Astrocyte of the cerebellum (primary cell): Measurements from ENCODE around the gene SLFN5.

Experiments
- DNase-seq: peaks from one replicate; pipeline ENCODE4 v3.0.0-alpha.2; 2011; ENCODE audit warnings: low read depth
- H3K4me3 ChIP-seq: 2 replicates; pipeline ENCODE4 v1.5.1; 2011; ENCODE audit warnings: mild to moderate bottlenecking, low read depth, low read length, moderate library complexity
- in situ Hi-C: cut with HindIII; loops from 2 replicates; pipeline ENCODE4 v1.10.0; 2017; ENCODE audit warnings: low sequenced_read_pairs
- TF ChIP-seq, protein P1 (sequence below): IDR thresholded peaks from 2 replicates; pipeline ENCODE4 v1.5.1; 2012; ENCODE audit warnings: low read length, low read depth, moderate library complexity, mild to moderate bottlenecking; ENCODE audit errors: missing control alignments

The SLFN5 gene

GRCh38 chr17:35239823-35240222, 3.0 kb upstream of the SLFN5 start:
- H3K4me3 ChIP-seq, result no peak overlapping the region
- no peak for DNase-seq
- TF ChIP-seq, protein P1, sequence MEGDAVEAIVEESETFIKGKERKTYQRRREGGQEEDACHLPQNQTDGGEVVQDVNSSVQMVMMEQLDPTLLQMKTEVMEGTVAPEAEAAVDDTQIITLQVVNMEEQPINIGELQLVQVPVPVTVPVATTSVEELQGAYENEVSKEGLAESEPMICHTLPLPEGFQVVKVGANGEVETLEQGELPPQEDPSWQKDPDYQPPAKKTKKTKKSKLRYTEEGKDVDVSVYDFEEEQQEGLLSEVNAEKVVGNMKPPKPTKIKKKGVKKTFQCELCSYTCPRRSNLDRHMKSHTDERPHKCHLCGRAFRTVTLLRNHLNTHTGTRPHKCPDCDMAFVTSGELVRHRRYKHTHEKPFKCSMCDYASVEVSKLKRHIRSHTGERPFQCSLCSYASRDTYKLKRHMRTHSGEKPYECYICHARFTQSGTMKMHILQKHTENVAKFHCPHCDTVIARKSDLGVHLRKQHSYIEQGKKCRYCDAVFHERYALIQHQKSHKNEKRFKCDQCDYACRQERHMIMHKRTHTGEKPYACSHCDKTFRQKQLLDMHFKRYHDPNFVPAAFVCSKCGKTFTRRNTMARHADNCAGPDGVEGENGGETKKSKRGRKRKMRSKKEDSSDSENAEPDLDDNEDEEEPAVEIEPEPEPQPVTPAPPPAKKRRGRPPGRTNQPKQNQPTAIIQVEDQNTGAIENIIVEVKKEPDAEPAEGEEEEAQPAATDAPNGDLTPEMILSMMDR, result no peak
- in situ Hi-C loops, result no loop called here

- in situ Hi-C loops, result no loop called here
- no peak overlapping the region for H3K4me3 ChIP-seq
- TF ChIP-seq, protein P1, result no peak
- no peak for DNase-seq
Measured at GRCh38 chr17:35240861-35241260, 2.0 kb upstream of the SLFN5 start.

DNA sequence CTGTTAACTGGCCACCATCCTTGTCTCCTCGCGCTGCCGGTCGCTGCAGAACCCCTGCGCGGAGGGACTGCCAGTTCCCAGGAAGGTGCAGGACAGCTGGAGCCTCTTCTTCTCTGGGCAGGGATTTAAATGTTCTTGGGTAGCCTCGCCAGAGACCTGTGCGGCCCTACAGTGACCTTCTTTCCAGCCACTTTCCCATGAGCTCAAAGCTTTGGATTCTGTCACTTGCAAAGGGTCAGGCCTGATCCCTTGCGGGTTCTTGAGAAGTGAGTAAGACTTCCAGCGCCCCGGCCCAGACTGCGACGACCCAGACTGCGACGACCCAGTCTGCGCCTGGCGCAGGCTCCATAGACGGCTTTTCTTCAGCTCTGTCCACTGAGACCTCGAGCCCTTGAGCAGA, 1.4 kb upstream of the SLFN5 start:
- DNase-seq, result no peak
- H3K4me3 ChIP-seq, result peak overlapping the region; percentile 87
- TF ChIP-seq, protein P1, result no peak
- in situ Hi-C loops, result no loop called here

- no peak for DNase-seq
- TF ChIP-seq, protein P1, result peak; percentile 26
- H3K4me3 ChIP-seq, result peak overlapping the region; percentile 87
- in situ Hi-C loops, result no loop called here
Measured at GRCh38 chr17:35242158-35242804, 591 bp upstream of the SLFN5 start.

GRCh38 chr17:35243561-35244340, 879 bp downstream of the SLFN5 start:
- H3K4me3 ChIP-seq, result peak overlapping the region; percentile 87
- no peak for DNase-seq
- in situ Hi-C loops, result no loop called here
- TF ChIP-seq, protein P1, result no peak

DNA sequence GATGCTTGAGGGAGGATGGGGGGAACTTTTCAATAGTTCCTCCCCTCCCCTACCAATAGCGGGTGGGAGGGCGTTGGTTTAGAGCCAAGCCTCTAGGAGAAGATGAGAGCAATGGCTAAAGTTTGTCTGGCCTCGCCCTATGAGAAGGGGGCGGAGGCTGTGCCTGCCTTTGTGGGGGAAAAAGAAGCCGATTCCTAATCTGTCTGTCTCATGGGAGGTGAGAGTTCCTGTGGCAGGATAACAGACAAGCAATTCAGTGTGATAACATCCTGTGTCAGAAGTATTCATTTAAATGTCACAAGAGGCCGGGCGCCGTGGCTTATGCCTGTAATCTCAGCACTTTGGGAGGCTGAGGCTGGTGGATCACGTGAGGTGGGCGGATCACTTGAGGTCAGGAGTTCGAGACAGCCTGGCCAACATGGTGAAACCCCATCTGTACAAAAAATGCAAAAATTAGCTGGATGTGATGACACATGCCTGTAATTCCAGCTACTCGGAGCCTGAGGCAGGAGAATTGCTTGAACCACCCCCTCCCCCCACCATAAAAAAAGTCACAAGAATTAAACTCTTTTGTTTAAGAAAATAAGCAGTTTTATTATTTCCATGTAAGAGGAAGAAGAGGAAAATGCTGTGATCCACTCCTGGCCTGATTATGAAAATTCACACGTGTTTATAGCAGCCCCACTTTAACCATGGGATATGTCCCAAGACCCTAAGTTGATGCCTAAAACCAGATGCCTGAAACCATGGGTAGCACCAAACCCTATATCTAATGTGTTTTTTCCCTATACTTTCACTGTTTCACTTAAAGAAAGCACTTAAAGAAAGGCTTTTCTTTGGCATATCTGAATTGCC, 1.7 kb downstream of the SLFN5 start:
- TF ChIP-seq, protein P1, result no peak
- in situ Hi-C loops, result no loop called here
- H3K4me3 ChIP-seq, result peak overlapping the region; percentile 87
- no peak for DNase-seq
